ENCODE data around the gene PITX2.

Gene PITX2

DNA sequence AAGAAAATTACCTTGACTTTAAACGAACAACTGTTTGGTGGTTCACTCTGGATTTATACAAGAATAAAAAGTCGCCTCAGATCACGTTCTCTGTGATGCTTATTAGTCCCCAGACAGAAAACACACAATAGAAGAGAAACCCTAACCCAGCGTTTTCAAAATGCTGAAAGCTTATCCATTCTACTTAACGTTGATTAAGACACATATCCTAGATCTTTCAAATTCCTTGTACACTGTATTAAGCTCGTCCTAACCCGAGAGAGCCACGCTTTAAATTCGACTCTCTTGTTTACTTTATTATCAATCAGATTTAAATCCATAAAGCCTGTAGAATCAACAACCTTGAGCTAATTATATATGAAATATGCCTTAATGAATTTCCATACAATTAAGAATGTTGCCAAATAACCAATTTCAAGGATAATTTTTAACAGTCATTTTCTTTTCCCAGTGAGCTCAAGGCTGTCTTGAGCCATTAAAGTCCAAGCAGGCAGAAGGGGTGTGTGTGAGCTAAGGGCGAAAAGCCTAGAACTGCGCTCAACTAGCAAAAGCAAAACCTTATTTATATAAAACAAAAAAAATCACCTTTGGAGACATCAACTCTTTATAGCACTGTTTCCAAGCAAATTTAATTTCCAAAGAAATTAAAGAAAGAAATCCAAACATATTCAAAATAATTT, 981 bp upstream of the PITX2 start:
- no peak for DNase-seq (ENCODE audit: low read depth)

DNA sequence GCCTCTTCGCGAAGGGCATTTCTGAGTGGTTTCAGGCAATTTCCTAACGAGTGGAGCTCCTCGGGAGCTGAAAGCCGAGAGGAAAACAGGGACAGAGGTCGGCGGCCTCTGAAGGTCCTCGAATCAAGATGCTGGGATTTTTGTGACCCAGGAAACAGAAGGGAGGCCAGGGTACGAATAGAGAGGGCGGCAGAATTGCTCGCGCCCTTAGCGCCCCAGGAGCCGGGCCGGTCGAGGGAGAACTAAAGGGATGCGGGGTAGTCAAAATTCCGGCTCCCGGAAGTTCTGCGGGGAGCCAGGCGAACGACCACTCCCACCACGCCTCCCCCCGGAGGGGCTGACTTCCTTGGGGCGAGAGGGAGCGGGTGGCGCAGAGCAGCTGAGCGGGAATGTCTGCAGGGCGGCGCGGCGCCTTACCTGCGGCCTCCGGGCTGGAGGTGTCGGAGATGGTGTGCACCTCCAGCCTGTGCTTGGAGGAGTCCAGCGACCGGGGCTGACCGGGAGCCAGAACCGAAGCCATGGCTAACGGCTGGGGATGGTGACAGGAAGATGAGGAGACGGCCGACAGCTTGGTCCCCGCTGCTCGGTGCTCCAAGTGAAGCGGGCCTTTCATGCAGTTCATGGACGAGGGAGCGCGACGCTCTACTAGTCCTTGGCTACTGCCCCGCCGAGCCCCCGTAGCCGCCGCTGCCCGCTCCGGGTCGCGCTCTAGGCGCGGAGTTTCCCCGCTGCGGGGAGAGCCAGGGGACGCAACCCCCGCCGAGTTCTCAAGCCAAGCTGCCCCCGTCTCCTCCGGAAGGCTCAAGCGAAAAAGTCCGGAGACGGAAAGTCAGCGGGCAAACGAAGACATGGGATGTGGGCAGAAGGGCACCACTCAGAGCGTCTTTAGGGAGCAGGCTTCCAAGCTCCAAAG, 782 bp downstream of the PITX2 start:
- DNase-seq (ENCODE audit: low read depth): peak; percentile 48

DNA sequence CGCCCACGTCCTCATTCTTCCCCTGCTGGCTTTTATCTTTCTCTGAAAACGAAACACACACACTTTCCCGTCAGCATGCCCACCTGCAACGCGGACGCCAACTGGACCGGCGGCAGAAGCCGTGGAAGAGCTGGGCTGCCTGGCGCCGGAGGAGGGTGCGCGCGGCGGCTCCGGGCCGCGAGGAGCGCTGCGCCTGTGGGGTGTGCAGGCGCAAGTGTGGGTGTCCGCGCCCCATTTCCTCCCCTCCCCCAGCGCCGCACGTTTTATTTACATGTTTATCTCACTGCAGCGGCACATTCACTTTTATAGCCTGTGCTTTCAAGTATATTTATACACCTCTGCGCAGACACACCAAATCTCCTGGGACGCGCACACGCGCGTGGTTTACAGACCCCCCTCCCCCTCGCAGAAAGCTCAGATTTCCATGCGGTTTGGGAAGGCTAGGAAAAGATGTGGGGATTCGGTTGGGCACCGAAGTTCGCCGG, 1.5 kb downstream of the PITX2 start:
- peak; percentile 25 for DNase-seq (ENCODE audit: low read depth)

DNA sequence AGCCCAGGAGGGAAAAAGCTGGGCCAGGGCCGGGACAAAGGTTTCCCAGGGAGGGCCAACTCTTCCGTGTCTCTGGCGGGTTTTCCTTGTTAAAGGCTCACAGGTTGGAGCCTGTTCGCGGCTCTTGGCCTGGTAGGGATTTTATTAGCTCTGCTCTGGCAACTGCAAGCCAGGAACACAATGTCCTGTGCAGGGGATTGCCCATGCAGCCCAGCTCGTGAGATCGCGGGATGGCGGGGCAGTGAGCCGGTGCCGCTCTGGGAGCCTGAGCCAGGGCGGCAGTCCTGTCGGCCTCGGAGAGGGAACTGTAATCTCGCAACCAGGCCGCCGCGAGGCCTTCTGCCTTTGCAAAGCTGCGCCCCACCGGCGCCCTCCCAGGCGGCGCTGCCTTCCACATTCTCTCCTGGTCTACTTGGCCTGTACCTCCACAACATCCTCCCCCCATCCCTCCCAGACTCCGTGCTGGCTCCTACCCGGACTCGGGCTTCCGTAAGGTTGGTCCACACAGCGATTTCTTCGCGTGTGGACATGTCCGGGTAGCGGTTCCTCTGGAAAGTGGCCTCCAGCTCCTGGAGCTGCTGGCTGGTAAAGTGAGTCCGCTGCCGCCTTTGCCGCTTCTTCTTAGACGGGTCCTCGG, 2.1 kb downstream of the PITX2 start:
- no peak for DNase-seq (ENCODE audit: low read depth)

DNA sequence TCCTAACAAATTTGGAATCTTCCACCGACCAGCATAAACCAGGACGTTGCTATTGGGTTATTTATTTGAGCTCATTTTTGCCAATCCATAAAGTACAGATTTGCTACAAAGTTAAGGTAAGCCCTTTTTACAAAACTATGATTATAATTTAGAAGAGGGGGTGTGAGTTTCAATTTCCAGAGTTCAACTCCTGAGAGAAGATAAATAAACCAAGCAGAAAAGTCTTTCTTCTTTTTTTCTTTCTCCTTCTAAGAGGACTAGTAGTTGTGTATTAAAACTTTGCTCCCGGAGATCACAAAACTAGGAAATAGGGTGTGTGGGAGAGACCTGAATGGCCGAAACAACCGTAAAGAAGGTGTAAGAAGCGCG, 2.6 kb downstream of the PITX2 start:
- DNase-seq (ENCODE audit: low read depth): no peak

DNA sequence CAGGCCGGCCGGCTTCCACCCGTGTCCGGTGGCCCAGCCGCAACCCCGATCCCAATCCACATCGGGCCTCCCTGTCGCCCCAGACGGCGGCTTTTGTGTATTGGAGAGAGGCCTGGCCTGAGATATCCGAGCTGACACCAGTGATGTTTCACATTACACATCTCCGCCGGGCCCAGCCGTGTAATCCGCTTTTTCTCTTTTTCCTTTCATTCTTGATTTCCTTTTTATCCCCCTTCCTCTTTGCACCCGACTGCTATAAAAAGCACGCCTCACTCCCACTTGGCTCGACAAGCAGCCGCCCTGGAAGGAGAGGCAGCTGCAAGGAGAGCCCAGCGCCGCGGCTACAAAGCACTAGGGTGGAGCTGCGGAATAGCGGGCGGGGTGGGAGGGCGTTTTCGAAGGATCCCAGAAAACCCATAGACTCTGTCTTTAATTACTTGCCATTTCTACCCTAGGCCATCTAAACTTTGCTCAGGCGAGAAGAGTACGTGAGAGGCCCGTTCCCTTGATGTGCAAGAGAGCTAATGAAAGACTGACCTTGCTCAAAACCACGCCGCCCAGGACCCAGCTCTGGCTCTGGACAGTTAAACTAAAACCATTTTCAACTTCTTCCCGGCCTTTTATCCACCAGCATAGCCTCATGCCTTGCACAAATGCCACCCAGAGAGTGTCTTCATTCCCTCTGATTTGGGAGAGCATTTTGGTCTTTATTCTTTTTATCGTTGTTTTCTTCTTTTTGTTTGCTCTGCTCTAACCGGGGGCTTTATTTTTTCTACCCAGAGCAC, 3.2 kb downstream of the PITX2 start:
- no peak for DNase-seq (ENCODE audit: low read depth)

DNA sequence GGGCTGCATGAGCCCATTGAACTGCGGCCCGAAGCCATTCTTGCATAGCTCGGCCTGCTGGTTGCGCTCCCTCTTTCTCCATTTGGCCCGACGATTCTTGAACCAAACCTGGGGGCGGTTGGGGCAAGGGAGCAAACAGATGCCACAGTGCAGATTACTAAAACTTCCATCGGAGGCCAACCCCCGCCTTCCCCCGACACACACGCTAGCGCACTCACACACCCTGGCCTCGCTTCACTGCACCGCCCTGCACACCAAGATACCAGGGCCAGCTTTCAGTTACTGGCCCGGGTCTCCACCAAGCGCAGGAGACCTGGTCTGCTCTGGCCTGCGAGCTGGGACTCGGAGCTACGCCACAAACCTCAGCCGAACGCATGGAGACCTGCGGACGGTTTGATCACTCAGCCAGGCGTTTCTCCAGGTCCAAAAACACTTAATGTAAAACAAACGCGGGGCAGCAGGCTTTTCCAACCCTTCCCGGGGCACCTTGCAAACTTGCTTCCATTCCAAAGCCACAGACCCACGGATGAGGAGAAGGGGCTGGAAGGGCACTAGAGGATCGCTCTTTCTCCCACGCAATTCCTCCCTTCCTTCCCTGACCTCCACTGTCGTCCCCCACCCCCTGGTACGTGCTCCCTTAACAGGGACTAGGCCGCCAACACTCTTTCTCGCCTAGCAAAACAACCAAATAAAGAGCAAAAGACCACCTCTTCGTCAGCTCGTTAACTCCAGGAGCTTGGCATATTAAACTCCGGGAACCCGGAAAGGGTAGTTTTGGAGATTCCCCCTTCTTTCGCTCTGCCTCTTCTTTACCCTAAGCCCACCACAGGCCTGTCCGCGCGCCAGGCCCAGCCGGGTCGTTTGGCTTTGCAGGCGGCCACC, 4.1 kb downstream of the PITX2 start:
- no peak for DNase-seq (ENCODE audit: low read depth)

- no peak for DNase-seq (ENCODE audit: low read depth)
Measured at GRCh38 chr4:110617646-110618580, 5.0 kb downstream of the PITX2 start.

GRCh38 chr4:110617075-110617640, 5.7 kb downstream of the PITX2 start:
- no peak for DNase-seq (ENCODE audit: low read depth)

- no peak for DNase-seq (ENCODE audit: low read depth)
Measured at GRCh38 chr4:110616238-110617074, 6.4 kb downstream of the PITX2 start.

- DNase-seq (ENCODE audit: low read depth): no peak
Measured at GRCh38 chr4:110615353-110616237, 7.3 kb downstream of the PITX2 start.

DNA sequence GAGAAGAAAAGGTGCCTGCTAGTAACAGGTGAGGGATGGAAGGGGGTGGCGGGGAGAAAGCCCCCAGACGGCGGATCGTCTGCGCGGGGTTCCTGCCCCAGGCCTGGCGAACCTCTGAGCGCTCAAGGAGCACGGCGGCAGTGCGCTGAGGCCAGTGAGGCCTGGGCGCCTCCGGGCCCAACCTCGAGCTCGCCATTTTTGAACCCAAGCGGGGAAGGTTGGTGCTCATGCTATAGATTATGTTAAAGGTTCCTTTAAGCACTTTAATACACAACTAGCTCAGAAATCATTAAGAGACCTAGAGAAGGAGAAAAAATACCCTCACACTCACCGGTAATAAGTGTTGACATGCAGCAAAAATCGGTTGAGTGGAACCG, 7.9 kb downstream of the PITX2 start:
- DNase-seq (ENCODE audit: low read depth): no peak

DNA sequence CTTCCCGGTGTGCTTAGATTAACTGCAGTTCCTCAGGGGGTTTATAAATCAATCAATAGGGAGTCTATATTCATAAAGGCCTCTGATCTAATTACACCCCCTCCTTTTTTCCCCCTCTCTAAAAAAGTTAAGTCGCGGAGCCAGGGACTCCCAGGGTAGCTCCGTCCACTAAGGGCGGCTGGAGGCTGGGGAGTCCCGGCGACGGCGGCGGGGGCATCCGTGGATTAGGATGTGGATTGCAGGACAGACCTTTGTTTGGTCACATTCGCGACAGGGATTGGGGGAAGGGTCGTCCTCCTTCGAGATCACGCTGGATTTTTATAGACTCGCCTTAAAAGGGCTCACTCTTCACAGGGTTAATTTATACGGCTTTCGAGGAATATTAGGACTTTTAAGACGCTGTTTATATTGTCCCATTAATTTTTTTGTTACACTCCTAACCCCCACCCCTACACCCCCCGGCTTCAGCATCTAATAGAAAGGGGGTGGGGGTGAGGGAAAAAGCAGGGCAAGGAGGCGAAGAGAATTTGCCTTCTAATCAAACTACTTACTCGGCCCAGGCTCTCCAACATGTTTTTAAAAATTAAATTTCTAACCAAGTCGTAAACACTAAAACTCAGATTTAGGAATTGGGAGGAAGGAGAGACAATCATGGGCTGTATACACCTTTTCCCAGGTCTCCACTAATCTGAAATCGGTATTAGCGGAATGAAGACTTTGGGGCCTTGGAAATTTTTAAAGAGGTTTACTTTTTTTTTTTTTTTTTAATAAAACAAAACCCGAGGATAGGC, 8.5 kb downstream of the PITX2 start:
- no peak for DNase-seq (ENCODE audit: low read depth)

- no peak for DNase-seq (ENCODE audit: low read depth)
Measured at GRCh38 chr4:110613745-110614144, 9.1 kb downstream of the PITX2 start.

GRCh38 chr4:110612631-110613269, 10.1 kb downstream of the PITX2 start:
- DNase-seq (ENCODE audit: low read depth): no peak

- DNase-seq (ENCODE audit: low read depth): no peak
Measured at GRCh38 chr4:110611968-110612447, 10.9 kb downstream of the PITX2 start.
